Activated T-cell treated with anti-CD3 and anti-CD28 coated beads for 4 hours (primary cell): ENCODE data around the gene NFE2.
"Not testable (repeated sequence)": the region's sequence is repeated elsewhere in the genome, so short reads cannot be mapped to it uniquely, and the experiment has no call there.

Experiments
- DNase-seq: peaks from one replicate; pipeline ENCODE4 v3.0.0-alpha.2; 2020

Gene NFE2

DNA sequence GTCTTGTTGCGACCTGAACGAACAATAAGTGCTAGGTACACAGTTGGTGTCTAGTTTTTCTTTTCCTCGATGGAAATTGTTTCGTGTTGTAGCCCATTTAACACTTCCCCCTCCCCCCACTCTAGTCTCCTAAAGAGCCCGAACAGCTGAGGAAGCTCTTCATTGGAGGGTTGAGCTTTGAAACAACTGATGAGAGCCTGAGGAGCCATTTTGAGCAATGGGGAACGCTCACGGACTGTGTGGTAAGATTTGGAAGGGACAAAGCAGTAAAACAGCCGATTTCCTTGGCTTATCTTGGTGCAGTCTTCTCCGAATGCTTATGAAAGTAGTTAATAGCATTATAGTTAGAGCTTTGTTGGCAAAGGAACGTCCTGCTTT lies 19.6 kb downstream of the NFE2 start:
- not testable (repeated sequence) for DNase-seq

DNA sequence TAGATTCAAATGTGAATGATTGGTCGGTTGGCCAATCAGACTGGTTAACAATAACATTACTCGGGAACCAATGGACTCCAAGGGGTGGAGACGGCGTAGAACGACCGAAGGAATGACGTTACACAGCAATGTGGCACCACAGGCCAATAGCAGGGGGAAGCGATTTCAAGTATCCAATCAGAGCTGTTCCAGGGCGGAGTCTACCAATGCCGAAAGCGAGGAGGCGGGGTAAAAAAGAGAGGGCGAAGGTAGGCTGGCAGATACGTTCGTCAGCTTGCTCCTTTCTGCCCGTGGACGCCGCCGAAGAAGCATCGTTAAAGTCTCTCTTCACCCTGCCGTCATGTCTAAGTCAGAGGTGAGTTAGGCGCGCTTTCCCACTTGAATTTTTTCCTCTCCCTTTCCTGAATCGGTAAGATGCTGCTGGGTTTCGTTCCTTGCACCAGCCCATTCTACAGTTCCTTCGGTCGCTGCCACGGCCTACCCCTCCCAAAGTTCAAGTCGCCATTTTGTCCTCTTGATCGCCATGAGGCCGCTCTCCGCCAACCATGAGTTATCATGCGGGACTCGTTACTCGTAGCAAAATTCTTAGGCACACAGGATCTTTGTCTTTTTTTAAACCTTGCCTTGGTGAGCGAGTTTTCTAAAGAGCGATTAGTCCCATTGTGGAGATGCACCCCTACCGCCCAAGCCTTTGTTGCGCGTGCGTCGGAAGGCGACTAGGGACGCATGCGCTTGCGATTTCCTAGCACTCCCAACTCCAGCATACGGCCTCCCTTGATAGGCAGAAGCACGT lies 20.2 kb downstream of the NFE2 start, which contains the start of gene HNRNPA1:
Gene HNRNPA1, plus strand, starts transcription at position 259 of the 793 bp plus-strand sequence. Its CDS starts 82 bp downstream, at position 341.
- DNase-seq, result peak; percentile 92

DNA sequence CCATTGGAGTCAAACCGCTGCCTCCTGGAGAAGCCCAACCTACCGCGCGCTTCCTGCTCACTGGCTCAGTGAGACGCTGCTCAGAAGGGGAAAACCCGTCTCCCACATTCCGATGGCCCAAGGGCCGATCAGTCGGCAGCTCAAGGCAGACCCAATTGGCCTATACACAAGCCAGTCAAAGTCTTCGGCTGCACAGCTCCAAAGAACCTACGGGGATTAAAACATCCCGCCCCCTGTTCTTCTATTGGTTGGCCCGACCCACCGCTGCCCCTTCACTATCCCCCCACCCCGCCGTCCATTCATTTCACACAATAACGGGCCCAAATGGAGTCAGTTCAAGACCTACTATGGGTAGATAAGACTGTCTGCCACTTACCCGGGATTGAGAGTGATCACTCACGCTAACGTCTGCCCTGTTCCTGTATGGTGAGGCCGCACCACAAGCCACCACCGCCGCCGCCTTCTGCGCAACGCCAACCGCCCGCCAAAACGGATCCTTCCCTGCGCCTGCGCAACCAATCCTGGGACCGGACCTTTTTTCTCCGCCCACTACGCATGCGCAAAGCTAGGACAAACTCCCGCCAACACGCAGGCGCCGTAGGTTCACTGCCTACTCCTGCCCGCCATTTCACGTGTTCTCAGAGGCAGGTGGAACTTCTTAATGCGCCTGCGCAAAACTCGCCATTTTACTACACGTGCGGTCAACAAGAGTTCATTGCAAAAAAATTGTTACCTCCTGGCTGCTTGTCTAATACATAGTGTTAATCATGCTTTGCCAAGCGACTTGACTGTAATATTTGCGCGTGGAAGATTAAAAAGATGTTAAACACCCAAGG lies 21.0 kb downstream of the NFE2 start, which contains the start of gene CBX5:
Gene CBX5, minus strand, starts transcription at position 491 of the 836 bp plus-strand sequence. CDS start 22,472 bp downstream, outside the sequence.
- DNase-seq, result peak; percentile 99

DNA sequence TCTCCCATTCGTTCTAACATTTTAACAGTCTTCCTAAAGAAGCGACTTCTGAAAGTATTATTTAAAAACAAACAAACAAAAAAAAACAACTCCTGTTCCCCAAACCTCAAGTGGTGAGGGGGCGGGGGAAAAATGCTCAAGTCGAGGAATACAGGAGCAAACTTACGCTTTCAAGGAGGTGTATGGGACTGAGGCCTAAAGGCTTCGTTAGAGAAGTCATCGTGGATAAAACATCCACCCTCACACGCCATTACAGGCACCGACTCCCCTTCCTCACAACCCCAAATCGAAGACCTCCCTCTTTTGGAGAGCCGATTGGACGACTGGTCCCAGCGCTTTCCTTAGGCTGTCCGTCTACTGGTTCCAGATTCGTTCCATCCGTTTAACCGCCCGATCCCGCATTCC lies 21.6 kb downstream of the NFE2 start:
- DNase-seq, result no peak

DNA sequence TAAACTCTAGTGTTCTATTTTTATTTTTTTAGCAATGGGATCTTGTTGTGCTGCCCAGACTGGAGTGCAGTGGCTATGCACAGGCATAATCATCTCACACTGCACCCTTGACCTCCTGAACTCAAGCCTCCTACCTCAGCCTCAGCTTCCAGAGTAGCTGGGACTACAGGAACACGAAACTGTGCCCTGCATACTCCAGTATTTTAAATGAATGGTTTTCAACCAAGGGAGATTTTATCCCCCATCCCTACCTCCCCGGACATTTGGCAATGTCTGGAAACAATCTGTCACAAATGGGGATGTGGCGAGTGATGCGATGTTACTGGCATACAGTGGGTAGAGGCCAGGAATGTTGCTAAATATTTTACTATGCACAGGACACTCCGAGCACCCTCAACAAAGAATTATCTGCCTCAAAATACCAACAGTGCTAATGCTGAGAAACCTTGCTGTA lies 23.0 kb downstream of the NFE2 start:
- no peak for DNase-seq

DNA sequence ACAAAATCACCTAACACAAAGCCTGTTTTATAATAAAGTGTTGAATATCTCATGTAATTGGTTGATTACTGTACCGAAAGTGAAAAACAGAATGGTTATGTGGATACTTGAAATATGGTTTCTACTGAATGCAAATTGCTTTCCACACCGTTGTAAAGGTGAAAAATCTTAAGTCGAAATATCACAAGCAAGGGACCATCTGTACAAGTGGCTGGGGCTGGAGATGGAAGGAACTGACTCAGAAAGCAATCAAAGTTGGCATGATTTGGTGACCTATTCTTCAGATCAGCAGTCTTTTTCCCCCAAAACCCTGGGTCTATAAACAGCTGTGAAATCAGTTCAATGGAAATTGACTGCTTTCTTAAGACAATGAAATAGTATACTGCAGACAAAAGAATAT lies 24.4 kb downstream of the NFE2 start:
- DNase-seq, result no peak

DNA sequence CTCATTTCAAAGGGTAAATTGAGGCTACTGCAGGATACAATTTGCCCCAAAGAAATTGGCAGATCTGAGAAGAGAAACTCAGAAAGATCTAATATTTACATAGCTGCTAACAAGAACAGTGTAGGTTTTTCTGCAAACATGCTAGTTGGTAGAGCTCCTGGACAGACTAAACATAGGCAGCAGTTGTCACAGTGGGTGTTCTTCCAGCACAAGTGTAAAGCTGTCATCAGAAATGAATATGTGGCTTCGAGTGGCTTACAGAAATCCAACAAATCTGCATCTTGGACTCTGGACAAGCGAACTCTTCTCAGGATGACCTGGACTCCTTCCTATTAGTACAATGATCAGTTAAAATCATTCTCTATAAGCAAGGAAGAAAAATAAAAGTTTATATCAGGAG lies 26.8 kb downstream of the NFE2 start:
- no peak for DNase-seq

DNA sequence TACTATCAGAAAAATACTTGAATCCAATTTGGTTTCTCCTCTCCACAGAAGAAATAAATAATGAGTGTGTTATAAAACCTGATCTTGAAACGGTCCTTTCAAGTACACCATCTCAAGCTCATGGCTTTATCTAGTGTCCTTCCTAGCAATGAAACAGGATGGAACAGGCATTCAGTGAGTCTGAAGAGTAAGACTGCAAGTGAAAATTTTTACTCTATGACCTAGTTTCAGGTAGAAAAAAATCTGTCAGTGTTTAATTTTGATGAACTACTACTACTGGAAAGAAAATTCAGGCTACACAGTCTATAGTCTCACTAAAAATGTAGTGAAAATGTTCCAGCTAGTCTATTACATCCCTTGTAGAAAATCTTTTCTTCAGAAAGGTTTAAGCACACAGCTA lies 28.6 kb downstream of the NFE2 start:
- DNase-seq, result no peak

DNA sequence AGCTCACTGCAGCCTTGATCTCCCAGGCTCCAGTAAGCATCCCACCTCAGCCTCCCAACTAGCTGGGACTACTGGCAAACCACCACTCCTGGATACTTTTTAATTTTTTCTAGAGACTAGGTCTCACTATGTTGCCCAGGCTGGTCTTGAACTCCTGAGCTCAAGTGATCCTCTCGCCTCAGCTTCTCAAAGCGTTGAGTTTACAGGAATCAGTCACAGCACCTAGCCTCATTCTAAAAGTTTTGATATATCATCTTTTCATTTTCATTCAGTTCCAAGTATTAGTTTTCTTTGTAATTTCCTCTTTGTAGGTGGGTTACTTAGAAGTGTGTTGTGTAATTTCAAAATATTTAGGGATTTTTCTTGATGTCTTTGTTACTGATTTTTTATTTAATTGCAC lies 30.5 kb downstream of the NFE2 start:
- DNase-seq, result no peak

DNA sequence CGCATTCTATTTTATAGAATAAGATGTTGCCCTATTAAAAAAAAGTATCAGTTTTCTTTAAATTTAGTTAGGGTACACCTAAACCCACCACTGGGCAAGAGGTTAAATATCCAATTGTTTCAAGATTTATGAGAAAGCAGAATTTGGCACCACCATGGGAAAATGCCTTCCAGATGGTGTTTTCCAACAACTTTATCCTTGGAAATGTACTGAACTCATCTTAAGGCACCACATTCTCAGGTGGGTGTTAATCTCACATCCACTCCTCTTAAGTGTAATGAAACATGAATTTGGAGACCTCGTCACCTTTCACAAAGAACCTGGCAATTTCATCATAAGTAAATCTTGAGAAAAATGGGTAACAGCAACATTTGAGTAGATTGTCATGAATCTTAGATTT lies 34.0 kb downstream of the NFE2 start:
- DNase-seq, result no peak

DNA sequence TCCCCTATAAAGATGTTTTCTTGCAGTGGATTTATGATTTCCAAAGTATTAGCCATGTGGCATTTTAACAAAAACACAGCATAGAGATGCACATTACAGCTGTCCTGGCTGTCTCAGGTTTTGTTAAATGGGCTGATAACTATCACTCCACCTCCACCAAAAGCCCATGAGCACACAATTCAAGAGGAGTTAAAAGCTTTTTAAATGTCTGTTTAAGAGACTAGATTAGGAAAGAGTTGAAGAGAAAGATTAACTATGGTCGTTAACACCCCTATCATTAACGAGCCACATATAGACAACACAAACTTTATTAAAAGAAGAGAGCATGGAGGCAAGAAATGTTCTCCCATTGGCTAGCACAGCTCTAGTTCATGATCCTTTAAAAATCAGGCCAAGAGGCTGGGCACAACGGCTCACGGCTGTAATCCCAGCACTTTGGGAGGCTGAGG lies 35.4 kb downstream of the NFE2 start:
- no peak for DNase-seq

DNA sequence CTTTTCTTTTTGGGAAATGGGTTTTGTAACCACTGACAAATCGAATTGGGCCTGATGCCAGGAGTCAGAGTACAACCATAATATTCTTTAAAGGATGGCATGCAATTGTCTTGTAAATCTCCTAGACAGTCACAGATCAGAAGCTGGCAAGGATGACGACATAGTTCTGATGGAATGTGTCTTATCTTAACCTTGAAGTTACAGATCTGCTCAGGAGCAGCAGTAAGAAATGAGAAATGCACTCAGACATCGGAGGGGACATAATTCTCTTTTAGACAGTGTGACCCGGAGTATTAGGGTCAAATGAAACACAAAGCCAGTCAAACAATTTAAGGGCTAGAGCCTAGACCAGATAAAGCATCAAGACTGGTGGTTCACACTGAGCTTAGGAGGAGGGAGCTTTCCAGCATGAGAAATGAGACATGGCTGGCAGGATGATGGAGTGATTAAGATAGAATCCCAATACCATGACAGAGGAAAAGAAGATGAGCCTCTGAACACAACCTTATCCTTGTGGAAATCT lies 38.4 kb downstream of the NFE2 start:
- DNase-seq, result no peak

DNA sequence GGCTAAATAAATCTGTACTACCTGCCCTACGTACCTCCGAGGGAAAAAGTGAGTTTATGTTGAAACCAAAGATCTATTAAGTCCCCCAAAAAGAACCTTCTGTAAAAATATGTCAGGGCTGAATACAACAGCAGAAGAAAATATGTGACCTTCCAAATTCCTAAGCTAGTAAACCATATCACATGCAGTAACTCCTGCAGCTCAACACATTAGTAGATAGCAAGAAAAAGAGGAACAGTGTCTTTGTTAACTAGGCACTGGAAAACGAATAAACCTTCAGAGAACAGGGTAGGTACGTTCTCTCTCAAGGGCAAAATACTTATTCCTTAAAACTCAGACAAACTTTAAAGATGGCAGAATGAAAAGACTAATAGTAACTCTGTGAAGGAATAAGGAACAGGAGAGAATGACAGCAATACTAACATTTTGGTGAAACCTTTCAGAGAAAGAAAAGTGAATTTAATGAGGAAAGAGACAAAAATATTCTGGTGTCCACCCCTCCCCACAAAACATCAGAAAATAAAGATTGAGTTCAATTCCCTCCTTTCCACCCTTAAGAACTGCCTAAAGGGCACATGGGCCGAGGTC lies 38.9 kb downstream of the NFE2 start:
- DNase-seq, result no peak

DNA sequence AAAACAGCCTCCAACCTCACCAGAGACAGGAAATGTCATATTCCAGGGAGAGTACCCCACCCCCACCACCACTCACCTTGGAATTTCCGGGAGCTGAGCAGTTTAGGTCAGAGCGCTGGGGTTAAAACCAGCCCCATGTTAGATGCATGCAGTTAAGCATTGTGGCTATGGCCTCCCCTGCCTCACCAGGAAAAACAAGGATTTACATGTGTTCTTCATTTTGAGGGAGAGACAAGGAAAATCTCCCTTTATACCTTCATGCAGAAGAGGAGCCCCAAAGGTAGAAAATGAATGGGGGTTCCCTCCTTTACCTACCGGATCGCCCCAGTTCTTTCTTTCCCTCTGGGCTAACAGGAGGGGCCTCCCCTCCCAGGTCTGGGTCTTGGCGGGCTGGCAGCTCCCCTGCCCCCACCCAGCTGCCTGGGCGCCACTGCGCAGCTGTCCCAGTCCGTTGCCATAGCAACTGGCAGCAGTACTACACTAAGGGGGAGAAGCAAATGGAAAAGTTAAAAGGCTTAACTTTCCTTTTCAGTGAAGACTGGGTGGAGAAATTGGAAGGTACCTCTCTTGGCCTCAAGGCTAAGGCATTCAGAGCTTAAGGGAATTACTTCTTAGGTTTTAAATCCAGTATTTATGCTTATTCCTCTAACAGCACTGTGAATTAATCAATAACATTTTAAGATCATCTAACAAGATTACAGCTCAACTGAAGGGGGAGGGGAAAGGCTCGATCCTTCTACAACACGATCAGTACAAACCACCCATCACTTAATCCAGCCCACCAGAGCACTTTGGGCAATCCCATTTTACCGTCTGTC lies 41.4 kb downstream of the NFE2 start:
- DNase-seq, result peak; percentile 11

DNA sequence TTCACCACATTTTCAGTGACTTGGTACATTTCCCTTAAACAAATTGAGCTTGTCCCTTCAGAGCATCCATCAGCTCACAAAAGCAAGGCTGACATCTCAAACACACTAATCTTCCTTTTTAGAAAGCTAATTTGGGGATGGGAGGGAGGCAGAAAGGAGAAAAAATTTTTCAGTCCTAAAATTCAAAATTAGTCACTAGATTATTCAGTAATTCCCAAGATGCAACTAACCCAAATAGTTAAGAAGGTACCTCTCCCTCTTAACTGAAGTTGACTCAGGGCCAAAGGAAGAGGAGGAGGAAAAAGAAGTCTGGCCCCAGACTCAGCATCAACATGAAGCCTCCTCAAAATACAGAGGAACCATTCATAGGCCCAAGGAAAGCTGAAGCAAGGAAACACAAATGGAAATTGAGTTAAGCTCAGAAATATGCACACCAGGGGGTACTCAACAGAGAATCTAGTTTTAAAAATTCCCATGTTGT lies 42.6 kb downstream of the NFE2 start:
- no peak for DNase-seq

DNA sequence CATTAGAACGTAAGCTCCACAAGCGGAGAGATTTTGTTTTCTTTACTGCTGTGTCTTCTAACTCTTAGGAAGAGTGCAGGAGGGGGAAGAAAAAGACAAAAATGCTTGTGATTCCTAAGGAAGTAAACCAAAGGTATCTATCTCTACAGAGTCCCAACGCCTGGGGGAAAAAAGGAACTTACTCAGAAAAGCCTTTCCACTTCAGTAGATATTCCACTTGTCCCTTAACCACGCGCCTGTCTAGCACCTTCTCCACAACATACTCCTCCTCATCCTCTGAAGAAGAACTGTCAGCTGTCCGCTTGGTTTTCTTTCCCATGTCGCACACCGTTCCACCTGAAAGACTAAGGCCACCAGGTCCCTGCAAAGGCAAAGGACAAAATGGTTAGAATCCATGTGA lies 43.5 kb downstream of the NFE2 start:
- no peak for DNase-seq

DNA sequence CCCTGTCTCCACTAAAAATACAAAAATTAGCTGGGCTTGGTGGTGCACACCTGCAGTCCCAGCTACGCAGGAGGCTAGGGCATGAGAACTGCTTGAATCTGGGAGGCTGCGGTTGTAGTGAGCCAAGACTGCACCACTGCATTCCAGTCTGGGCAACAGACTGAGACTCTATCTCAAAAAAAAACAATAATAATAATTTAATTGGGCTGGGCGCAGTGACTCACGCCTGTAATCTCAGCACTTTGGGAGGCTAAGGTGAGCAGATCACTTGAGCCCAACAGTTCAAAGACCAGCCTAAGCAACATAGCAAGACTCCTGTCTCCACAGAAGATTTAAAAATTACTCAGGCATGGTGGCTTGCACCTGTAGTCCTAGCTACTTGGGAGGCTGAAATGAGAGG lies 47.6 kb downstream of the NFE2 start:
- no peak for DNase-seq

DNA sequence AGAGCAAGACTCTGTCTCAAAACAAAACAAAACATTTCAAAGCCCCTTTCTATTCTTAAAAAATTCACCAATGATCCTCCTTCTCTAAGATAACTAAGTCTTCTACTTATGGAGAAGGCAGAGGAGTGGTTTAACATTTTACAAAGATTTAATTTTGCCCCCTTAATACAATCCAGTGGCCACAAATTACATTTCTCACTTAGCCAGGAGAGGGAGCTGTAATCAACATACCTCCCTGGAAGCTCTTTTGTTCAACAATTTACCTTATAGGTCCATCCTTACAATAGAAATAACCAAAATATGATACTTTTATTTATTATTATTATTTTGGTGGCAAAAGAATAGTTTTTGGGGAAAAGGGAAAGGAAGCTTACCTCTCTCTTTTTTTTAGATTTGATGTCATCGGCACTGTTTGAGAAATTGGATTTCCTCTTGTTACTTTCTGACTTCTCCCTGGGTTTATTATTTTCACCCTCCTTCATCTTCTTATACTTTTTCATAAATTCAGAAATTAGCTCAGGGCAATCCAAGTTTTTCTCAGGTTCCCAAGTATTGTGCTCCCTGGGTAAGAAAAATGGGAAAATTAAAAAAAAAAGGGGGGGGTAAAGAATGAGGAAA lies 49.0 kb downstream of the NFE2 start:
- peak; percentile 7 for DNase-seq

DNA sequence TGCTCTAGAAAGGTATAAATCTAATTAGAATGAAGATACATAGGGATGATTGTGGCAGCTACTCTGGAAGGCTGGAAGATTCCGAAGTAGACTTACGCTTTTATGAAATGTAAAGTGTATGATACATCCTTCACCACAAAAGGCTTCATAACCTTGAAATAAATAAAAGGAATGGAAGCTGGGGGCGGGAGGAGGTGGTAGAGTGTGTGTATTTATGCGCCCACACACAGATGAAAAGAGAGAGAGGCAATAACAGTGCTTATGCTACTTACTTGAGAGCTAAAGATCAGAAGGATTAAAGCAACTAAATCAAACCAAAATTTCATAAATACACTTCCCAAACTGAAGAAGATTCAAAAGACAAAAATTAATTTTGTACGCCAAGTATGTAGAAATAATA lies 51.3 kb downstream of the NFE2 start:
- peak; percentile 7 for DNase-seq

DNA sequence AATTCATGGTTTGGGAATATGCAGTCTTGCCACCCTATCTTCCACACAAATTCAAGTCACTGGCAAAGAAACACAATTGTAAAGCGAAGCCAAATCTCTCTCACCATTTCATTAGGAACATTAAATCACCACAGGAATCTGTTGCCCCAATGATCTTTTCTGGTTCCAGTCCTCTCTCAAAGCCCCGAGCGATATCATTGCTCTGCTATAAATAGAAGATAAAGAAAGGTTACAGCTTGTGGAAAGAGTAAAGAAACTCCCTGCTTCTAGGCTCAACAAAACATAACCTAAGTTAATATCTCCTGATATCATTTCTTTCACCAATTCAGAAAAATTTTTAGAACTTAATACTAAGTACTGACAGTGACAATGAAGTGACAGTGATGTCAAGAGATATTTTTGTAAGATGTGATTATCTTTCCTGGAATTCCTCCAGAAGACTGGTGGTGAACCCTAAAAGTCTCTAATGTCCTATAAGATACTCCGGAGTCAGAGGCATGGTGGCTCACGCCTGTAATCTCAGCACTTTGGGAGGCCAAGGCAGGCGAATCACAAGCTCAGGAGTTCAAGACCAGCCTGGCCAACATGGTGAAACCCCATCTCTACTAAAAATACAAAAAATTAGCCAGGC lies 54.7 kb downstream of the NFE2 start:
- no peak for DNase-seq
